Endodermal cell (in vitro differentiated cells): ENCODE data around the gene TACC3. TPM values are rescaled to one million over a fixed set of nuclear protein-coding genes. Genes with fewer than 3 reads are reported as not detected.
"Not testable (repeated sequence)": the region's sequence is repeated elsewhere in the genome, so short reads cannot be mapped to it uniquely, and the experiment has no call there.

Experiments
- DNase-seq: peaks from one replicate; pipeline ENCODE4 v3.0.0-alpha.2; 2017
- H3K27ac ChIP-seq: 2 replicates; pipeline ENCODE4 v1.5.1; 2013; ENCODE audit warnings: mild to moderate bottlenecking, low read depth, low read length, moderate library complexity
- H3K27me3 ChIP-seq: 2 replicates; pipeline ENCODE4 v1.6.1; 2013; ENCODE audit warnings: mild to moderate bottlenecking, low read length, moderate library complexity; ENCODE audit not compliant: insufficient read depth, control insufficient read depth, poor library complexity, severe bottlenecking
- H3K36me3 ChIP-seq: 2 replicates; pipeline ENCODE4 v1.7.0; 2013; ENCODE audit warnings: mild to moderate bottlenecking, low read length, moderate library complexity; ENCODE audit not compliant: control insufficient read depth, insufficient read depth
- H3K4me1 ChIP-seq: one replicate; pipeline ENCODE4 v1.7.0; 2013; ENCODE audit warnings: low read length; ENCODE audit not compliant: control insufficient read depth, insufficient read depth
- H3K4me3 ChIP-seq: 2 replicates; pipeline ENCODE4 v1.5.1; 2013; ENCODE audit warnings: mild to moderate bottlenecking, low read length, moderate library complexity
- H3K9ac ChIP-seq: 2 replicates; pipeline ENCODE4 v1.6.1; 2013; ENCODE audit warnings: mild to moderate bottlenecking, low read length, moderate library complexity; ENCODE audit not compliant: poor library complexity, severe bottlenecking; ENCODE audit errors: extremely low read depth
- H3K9me3 ChIP-seq: 2 replicates; pipeline ENCODE4 v1.6.1; 2013; ENCODE audit warnings: mild to moderate bottlenecking, low read length, moderate library complexity; ENCODE audit not compliant: control insufficient read depth
- H3K27ac Mint-ChIP-seq: 2 replicates; pipeline ENCODE4 v1.8.0; 2020; ENCODE audit warnings: mixed read lengths
- H3K27me3 Mint-ChIP-seq: 2 replicates; pipeline ENCODE4 v1.8.0; 2021; ENCODE audit warnings: mild to moderate bottlenecking, mixed read lengths; ENCODE audit not compliant: insufficient read depth
- H3K36me3 Mint-ChIP-seq: 2 replicates; pipeline ENCODE4 v1.8.0; 2020; ENCODE audit warnings: low read depth, mixed read lengths
- H3K4me1 Mint-ChIP-seq: 2 replicates; pipeline ENCODE4 v1.8.0; 2020; ENCODE audit warnings: mixed read lengths
- H3K4me3 Mint-ChIP-seq: 2 replicates; pipeline ENCODE4 v1.8.0; 2020; ENCODE audit warnings: mild to moderate bottlenecking, moderate library complexity, mixed read lengths
- H3K9me3 Mint-ChIP-seq: 2 replicates; pipeline ENCODE4 v1.8.0; 2020; ENCODE audit warnings: mild to moderate bottlenecking, mixed read lengths
- CTCF ChIP-seq: fragments of 200-600 bp; sonication (generic); conservative IDR thresholded peaks from 2 replicates; pipeline ENCODE4 v1.5.0; 2021; ENCODE audit warnings: antibody characterized with exemption, mild to moderate bottlenecking
- WGBS, 2 experiments: methylation state at CpG; one replicate each; pipeline versions ENCODE4 v1.1.5 to v1.1.7; 2013; ENCODE audit warnings: missing lambda C conversion rate in 2 of 2, mixed read lengths in 1 of 2; ENCODE audit not compliant: insufficient coverage in 1 of 2, insufficient read length in 1 of 2; 5-methylcytosine and 5-hydroxymethylcytosine counted together
- total RNA-seq, 2 donors: library from RNA; stranded (reverse); fragmentation: NEBNext Ultra II Directional in 1 of 2; extraction: Animal tissue kit (Norgen Biotek cat#: 25700) in 1 of 2; gene quantifications; 2 replicates in 1 of 2; 3 replicates in 1 of 2; pipeline ENCODE4 v1.2.1, GENCODE V29; 2021

Gene TACC3
- total RNA-seq, 2 donors from 2014 or later, result 113 to 182 TPM

- no peaks in the 10 kb centered on the region for H3K27me3 ChIP-seq
- Mint-ChIP-seq H3K9me3 (no peaks in the 10 kb centered on the region), H3K4me1 (no peaks in the 10 kb centered on the region), H3K27ac (peak overlapping the region; percentile 39), H3K27me3 (no peaks in the 10 kb centered on the region), H3K4me3 (no peak overlapping the region), H3K36me3 (peaks cover 66% of the 10 kb centered on the region)
- H3K36me3 ChIP-seq, result peaks cover 80% of the 10 kb centered on the region
- no peak overlapping the region for H3K4me3 ChIP-seq
- H3K9me3 ChIP-seq, result no peaks in the 10 kb centered on the region
- peak; percentile 97 for TF ChIP-seq CTCF
- DNase-seq, result peak; percentile 90
- no peak overlapping the region for H3K27ac ChIP-seq
- H3K9ac ChIP-seq, result no peak overlapping the region
- no peaks in the 10 kb centered on the region for H3K4me1 ChIP-seq
- 44 to 75% methylated on average over 3 to 7 of the region's 7 CpGs for WGBS, 2 experiments
Measured at GRCh38 chr4:1693131-1693896, 28.0 kb upstream of the TACC3 start.

DNA sequence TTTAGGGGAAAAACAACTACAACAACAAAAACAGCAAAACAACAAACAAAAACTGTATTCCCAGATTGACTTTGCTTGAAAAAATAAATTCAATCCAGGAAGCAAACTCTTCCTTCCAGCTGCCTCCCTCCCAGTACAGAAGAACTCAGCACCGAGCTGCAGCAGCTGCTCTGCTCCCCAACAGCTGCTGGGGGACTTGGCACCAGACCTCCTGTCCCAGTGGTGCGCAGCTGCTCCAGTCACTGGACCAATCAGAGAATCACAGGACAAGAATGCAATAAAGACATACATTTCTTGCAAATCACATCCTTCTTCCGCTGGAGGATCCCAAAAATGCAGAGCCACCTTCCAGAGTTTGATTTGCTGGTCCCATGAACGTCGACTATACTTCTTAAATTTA is 25.4 kb upstream of the TACC3 start:
- H3K27ac Mint-ChIP-seq, result peak overlapping the region; percentile 75
- H3K27me3 ChIP-seq, result no peaks in the 10 kb centered on the region
- no peaks in the 10 kb centered on the region for H3K27me3 Mint-ChIP-seq
- no peaks in the 10 kb centered on the region for H3K4me1 Mint-ChIP-seq
- no peaks in the 10 kb centered on the region for H3K4me1 ChIP-seq
- no peak overlapping the region for H3K4me3 Mint-ChIP-seq
- no peak overlapping the region for H3K9ac ChIP-seq
- no peaks in the 10 kb centered on the region for H3K9me3 Mint-ChIP-seq
- H3K36me3 ChIP-seq, result peaks cover 94% of the 10 kb centered on the region
- H3K9me3 ChIP-seq, result no peaks in the 10 kb centered on the region
- DNase-seq, result no peak
- H3K27ac ChIP-seq, result no peak overlapping the region
- H3K4me3 ChIP-seq, result no peak overlapping the region
- H3K36me3 Mint-ChIP-seq, result peaks cover 74% of the 10 kb centered on the region
- TF ChIP-seq CTCF, result no peak
- WGBS, 2 experiments, result 97 to 100% methylated on average over 2 to 5 of the region's 5 CpGs

- not testable (repeated sequence) for H3K9ac ChIP-seq, H3K4me3 ChIP-seq, H3K9me3 Mint-ChIP-seq, H3K4me1 ChIP-seq, DNase-seq, H3K4me1 Mint-ChIP-seq, H3K4me3 Mint-ChIP-seq, H3K27me3 Mint-ChIP-seq, H3K9me3 ChIP-seq, H3K27ac ChIP-seq, H3K27ac Mint-ChIP-seq, H3K27me3 ChIP-seq
- 92 to 95% methylated on average over 8 of the region's 8 CpGs for WGBS, 2 experiments
- peaks cover 71% of the 10 kb centered on the region for H3K36me3 Mint-ChIP-seq
- peaks cover 89% of the 10 kb centered on the region for H3K36me3 ChIP-seq
Measured at GRCh38 chr4:1701671-1702070, 19.6 kb upstream of the TACC3 start.
